Tibial nerve (tissue), 4 donors: ENCODE data around the gene ARHGAP26.

Source experiments
- EP300 ChIP-seq, 2 donors: sonication (generic); formaldehyde crosslinking; IDR thresholded peaks; one replicate each; pipeline ENCODE4 v1.6.1; 2017; ENCODE audit warnings: antibody characterized with exemption in 2 of 2, mild to moderate bottlenecking in 1 of 2
- POLR2A ChIP-seq, 2 donors: fragments of 450-650 bp; IDR thresholded peaks; one replicate each; pipeline ENCODE4 v1.6.1; 2017; ENCODE audit warnings: antibody characterized with exemption in 2 of 2, mild to moderate bottlenecking in 2 of 2, moderate library complexity in 2 of 2
- TF ChIP-seq, protein P1 (sequence below), 5 experiments: fragments of 200-600 bp in 3 of 5; fragments of 450-650 bp in 2 of 5; sonication (generic) in 3 of 5; IDR thresholded peaks; one replicate each; pipeline ENCODE4 v1.5.1; 2016 to 2019; ENCODE audit warnings: antibody characterized with exemption in 5 of 5, mild to moderate bottlenecking in 3 of 5, moderate library complexity in 2 of 5

DNA sequence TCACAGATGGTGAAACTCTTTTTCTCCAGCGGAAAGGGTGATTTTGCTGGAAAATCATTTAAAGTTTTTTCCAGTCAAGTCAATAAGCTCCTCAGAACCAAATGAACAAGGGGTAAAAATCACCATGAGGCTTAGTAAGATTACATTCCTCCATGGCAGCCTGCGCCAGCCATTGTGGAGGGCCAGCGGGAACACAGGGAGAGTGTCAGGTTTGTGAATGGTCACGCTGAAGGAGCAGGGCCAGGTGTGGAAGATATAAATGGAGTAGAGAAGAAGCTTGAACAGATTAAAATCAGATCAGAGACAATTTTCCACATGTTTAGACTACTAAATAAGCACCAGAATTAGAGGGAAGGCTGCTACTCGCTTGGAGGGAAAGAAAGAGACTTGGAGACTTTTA is 424.5 kb downstream of the ARHGAP26 start:
- TF ChIP-seq, protein P1, sequence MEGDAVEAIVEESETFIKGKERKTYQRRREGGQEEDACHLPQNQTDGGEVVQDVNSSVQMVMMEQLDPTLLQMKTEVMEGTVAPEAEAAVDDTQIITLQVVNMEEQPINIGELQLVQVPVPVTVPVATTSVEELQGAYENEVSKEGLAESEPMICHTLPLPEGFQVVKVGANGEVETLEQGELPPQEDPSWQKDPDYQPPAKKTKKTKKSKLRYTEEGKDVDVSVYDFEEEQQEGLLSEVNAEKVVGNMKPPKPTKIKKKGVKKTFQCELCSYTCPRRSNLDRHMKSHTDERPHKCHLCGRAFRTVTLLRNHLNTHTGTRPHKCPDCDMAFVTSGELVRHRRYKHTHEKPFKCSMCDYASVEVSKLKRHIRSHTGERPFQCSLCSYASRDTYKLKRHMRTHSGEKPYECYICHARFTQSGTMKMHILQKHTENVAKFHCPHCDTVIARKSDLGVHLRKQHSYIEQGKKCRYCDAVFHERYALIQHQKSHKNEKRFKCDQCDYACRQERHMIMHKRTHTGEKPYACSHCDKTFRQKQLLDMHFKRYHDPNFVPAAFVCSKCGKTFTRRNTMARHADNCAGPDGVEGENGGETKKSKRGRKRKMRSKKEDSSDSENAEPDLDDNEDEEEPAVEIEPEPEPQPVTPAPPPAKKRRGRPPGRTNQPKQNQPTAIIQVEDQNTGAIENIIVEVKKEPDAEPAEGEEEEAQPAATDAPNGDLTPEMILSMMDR (IDR thresholded peaks at IDR 0.05) = no peak
- TF ChIP-seq EP300 (IDR thresholded peaks at IDR 0.05) (no peak), POLR2A (IDR thresholded peaks at IDR 0.05) (no peak)
